ENCODE measurements around the gene REXO4.

GRCh38 chr9:133429641-133430161, 11.9 kb upstream of the REXO4 start:
- no peak for TF ChIP-seq CTCF (conservative IDR thresholded peaks at IDR 0.05; ENCODE audit: low read length)
- TF ChIP-seq EZH2phosphoT487 (IDR thresholded peaks at IDR 0.05; ENCODE audit: borderline replicate concordance, low read depth, low read length), result no peak
